ENCODE results near the gene PRLR.
A peak's percentile ranks its signal among the peaks of the same experiment; 100 is the strongest.
"Not testable (repeated sequence)": the region's sequence is repeated elsewhere in the genome, so short reads cannot be mapped to it uniquely, and the experiment has no call there.

Gene PRLR

GRCh38 chr5:35122819-35123218 is 107.5 kb downstream of the PRLR start:
- FAIRE-seq, result no peak

GRCh38 chr5:35120715-35121114 is 109.6 kb downstream of the PRLR start:
- no peak for FAIRE-seq

- no peak for FAIRE-seq
Observed at GRCh38 chr5:35117967-35118366, 112.3 kb downstream of the PRLR start.

GRCh38 chr5:35115920-35116319 is 114.4 kb downstream of the PRLR start:
- FAIRE-seq, result no peak

- no peak for FAIRE-seq
Observed at GRCh38 chr5:35114698-35115097, 115.6 kb downstream of the PRLR start.

GRCh38 chr5:35112300-35112699 is 118.0 kb downstream of the PRLR start:
- FAIRE-seq, result no peak

GRCh38 chr5:35104550-35104949 is 125.7 kb downstream of the PRLR start:
- not testable (repeated sequence) for FAIRE-seq

- no peak for FAIRE-seq
Observed at GRCh38 chr5:35103637-35104299, 126.5 kb downstream of the PRLR start.

- peak; percentile 23 for FAIRE-seq
Observed at GRCh38 chr5:35101720-35102119, 128.6 kb downstream of the PRLR start.

GRCh38 chr5:35101016-35101415 is 129.3 kb downstream of the PRLR start:
- FAIRE-seq, result no peak

GRCh38 chr5:35098214-35098613 is 132.1 kb downstream of the PRLR start:
- FAIRE-seq, result no peak

- FAIRE-seq, result no peak
Observed at GRCh38 chr5:35096932-35097331, 133.4 kb downstream of the PRLR start.

- no peak for FAIRE-seq
Observed at GRCh38 chr5:35096216-35096615, 134.1 kb downstream of the PRLR start.

- FAIRE-seq, result no peak
Observed at GRCh38 chr5:35095366-35095765, 134.9 kb downstream of the PRLR start.

- no peak for FAIRE-seq
Observed at GRCh38 chr5:35094948-35095347, 135.3 kb downstream of the PRLR start.

- no peak for FAIRE-seq
Observed at GRCh38 chr5:35092703-35093102, 137.6 kb downstream of the PRLR start.

- FAIRE-seq, result no peak
Observed at GRCh38 chr5:35091704-35092103, 138.6 kb downstream of the PRLR start.

GRCh38 chr5:35089334-35090314 is 140.7 kb downstream of the PRLR start:
- FAIRE-seq, result peak; percentile 34

- FAIRE-seq, result no peak
Observed at GRCh38 chr5:35087991-35088390, 142.3 kb downstream of the PRLR start.

GRCh38 chr5:35083150-35083549 is 147.1 kb downstream of the PRLR start:
- no peak for FAIRE-seq

GRCh38 chr5:35082530-35082929 is 147.8 kb downstream of the PRLR start:
- FAIRE-seq, result no peak

GRCh38 chr5:35081134-35081533 is 149.2 kb downstream of the PRLR start:
- FAIRE-seq, result no peak

GRCh38 chr5:35073160-35073559 is 157.1 kb downstream of the PRLR start:
- no peak for FAIRE-seq

GRCh38 chr5:35069188-35069587 is 161.1 kb downstream of the PRLR start:
- no peak for FAIRE-seq

Measured in A204.1 (cell line).